ENCODE measurements around the gene INS.

INS gene

DNA sequence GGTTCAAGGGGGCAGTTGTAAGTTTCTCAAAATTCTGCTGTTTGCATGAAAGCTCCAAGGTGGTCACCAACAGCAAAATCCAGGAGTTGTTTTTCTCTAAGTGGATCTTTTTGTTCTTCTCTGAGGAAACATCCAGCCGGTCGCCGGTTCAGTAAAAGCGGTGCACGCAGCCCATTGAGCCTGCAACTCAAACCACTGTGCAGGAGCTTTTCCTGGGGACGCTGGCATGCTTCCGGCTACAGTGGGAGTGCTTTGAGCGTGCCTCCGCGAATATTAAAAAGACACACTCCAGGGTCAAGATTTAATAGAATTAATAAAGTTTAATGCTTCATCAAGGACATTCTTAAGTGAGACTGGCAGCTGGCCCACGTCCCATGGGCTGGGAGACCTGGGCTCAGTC, 47.2 kb downstream of the INS start:
- no peak for DNase-seq

DNA sequence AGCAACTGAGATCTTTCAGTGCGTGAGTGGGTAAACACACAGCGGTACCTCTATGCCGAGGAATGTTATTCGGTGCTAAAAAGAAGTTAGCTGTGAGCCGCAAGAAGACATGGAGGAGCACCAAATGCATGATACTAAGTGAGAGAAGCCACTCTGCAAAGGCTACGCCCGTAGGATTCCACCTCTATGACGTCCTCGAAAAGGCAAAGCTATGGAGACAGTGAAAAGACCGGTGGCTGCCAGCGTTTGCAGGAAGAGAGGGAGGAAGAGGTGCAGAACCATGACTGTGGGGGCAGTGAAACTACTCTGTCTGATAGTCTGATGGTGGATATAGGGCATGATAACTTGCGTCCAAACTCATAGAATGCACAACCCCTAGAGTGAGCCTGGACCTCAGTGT, 50.5 kb downstream of the INS start:
- no peak for DNase-seq
